ENCODE data around the gene SLC1A1.

DNA sequence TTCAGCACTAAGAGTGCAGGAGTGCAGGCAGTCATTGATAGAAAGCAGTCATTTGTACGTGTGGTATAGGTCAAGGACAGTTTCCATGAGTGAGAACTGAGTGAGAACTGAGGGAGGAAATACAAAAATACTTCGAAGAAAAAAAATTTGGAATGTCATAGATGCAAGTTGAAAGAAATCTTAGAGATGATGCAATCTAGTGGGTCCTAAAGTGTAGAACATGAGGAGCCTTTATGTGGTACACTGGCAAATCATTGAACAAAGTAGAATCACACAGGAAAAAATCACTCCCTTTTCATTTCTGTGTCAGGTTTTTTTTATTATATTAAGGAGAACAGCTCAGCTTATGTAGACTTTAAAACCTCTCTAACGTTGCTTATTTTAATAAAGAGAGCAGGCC is 26.4 kb upstream of the SLC1A1 start:
- TF ChIP-seq, protein P1, sequence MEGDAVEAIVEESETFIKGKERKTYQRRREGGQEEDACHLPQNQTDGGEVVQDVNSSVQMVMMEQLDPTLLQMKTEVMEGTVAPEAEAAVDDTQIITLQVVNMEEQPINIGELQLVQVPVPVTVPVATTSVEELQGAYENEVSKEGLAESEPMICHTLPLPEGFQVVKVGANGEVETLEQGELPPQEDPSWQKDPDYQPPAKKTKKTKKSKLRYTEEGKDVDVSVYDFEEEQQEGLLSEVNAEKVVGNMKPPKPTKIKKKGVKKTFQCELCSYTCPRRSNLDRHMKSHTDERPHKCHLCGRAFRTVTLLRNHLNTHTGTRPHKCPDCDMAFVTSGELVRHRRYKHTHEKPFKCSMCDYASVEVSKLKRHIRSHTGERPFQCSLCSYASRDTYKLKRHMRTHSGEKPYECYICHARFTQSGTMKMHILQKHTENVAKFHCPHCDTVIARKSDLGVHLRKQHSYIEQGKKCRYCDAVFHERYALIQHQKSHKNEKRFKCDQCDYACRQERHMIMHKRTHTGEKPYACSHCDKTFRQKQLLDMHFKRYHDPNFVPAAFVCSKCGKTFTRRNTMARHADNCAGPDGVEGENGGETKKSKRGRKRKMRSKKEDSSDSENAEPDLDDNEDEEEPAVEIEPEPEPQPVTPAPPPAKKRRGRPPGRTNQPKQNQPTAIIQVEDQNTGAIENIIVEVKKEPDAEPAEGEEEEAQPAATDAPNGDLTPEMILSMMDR (conservative IDR thresholded peaks at IDR 0.05; ENCODE audit: low read depth in 2 of 2), result no peak
- TF ChIP-seq POLR2AphosphoS5 (IDR thresholded peaks at IDR 0.05; ENCODE audit: low read depth), result no peak
- no peak for TF ChIP-seq EZH2 (IDR thresholded peaks at IDR 0.05; ENCODE audit: low read depth, unreplicated experiment)
- no peak for TF ChIP-seq JUNB (IDR thresholded peaks at IDR 0.05; ENCODE audit: unreplicated experiment)
- TF ChIP-seq, protein P2, sequence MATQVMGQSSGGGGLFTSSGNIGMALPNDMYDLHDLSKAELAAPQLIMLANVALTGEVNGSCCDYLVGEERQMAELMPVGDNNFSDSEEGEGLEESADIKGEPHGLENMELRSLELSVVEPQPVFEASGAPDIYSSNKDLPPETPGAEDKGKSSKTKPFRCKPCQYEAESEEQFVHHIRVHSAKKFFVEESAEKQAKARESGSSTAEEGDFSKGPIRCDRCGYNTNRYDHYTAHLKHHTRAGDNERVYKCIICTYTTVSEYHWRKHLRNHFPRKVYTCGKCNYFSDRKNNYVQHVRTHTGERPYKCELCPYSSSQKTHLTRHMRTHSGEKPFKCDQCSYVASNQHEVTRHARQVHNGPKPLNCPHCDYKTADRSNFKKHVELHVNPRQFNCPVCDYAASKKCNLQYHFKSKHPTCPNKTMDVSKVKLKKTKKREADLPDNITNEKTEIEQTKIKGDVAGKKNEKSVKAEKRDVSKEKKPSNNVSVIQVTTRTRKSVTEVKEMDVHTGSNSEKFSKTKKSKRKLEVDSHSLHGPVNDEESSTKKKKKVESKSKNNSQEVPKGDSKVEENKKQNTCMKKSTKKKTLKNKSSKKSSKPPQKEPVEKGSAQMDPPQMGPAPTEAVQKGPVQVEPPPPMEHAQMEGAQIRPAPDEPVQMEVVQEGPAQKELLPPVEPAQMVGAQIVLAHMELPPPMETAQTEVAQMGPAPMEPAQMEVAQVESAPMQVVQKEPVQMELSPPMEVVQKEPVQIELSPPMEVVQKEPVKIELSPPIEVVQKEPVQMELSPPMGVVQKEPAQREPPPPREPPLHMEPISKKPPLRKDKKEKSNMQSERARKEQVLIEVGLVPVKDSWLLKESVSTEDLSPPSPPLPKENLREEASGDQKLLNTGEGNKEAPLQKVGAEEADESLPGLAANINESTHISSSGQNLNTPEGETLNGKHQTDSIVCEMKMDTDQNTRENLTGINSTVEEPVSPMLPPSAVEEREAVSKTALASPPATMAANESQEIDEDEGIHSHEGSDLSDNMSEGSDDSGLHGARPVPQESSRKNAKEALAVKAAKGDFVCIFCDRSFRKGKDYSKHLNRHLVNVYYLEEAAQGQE (IDR thresholded peaks at IDR 0.05; ENCODE audit: unreplicated experiment), result no peak
- TF ChIP-seq CREB1 (CRISPR knock-in tag; IDR thresholded peaks at IDR 0.05; ENCODE audit: low read depth), result no peak
